Measurements from ENCODE around the gene RNF121. TPM values are rescaled to one million over a fixed set of nuclear protein-coding genes. Genes with fewer than 3 reads are reported as not detected.

The RNF121 gene
- total and polyA plus RNA-seq, 2 of the 4 experiments (the other 2 are of a cell fraction), result 43.4 to 88.7 TPM

DNA sequence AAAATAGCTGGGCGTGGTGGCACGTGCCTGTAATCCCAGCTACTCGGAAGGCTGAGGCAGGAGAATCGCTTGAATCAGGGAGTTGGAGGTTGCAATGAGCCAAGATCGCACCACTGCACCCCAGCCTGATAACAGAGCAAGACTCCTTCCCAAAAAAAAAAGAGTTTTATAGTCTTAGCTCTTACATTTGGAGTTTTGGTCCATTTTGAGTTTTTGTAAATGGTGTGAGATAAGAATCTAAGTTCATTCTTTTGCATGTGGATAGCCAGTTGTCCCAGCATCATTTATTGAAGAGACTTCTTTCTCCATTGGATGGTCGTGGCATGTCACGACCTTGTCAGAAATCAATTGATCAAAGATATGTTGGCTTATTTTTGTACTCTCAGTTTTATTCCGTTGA is 34.6 kb downstream of the RNF121 start:
- peaks cover 8 to 20% of the 10 kb centered on the region in 2 experiments for H3K79me1 ChIP-seq (ENCODE audit: low read depth in 1 of 2, low read length in 2 of 2)
- in situ Hi-C loops (cut with MboI; ENCODE audit: low sequenced_read_pairs), result no loop called here
- POLR2A ChIA-PET (ENCODE audit: unreplicated experiment), result no interaction called here

More for the DNA sequence above, 34.6 kb downstream of the RNF121 start:
- no peak overlapping the region for H2BK15ac ChIP-seq (ENCODE audit: low read depth, low read length)
- H3K36me3 ChIP-seq (ENCODE audit: control insufficient read depth, insufficient read depth, low read length), result peaks cover 17% of the 10 kb centered on the region
- H3K4me3 ChIP-seq (ENCODE audit: insufficient read depth, low read depth, low read length), result no peak overlapping the region
- H3K4me1 ChIP-seq (ENCODE audit: control insufficient read depth, insufficient read depth, low read length), result peaks cover 2% of the 10 kb centered on the region; the same call in 1 of the 2 replicates
- DNase-seq (no peak), ATAC-seq (ENCODE audit: low read depth) (no peak)
- H4K91ac ChIP-seq (ENCODE audit: insufficient read depth, low read depth, low read length), result no peak overlapping the region
- H3K27ac ChIP-seq (ENCODE audit: insufficient read depth, low read length), result no peak overlapping the region
- H3K18ac ChIP-seq (ENCODE audit: low read depth, low read length), result no peak overlapping the region
- H3K9me1 ChIP-seq (ENCODE audit: insufficient read depth, low read length), result peaks cover 6% of the 10 kb centered on the region
- intact Hi-C loops (cut with micrococcal nuclease), result no loop called here
- no peak overlapping the region for H2BK120ac ChIP-seq (ENCODE audit: low read depth, low read length)
- H2AK9ac ChIP-seq (replicated peaks; ENCODE audit: low read depth, low read length, poor library complexity), result no peak overlapping the region
- no peak overlapping the region for H3K4me2 ChIP-seq (ENCODE audit: low read depth, low read length)
- H3K9me3 ChIP-seq (ENCODE audit: control insufficient read depth, insufficient read depth, low read length), result no peaks in the 10 kb centered on the region
- H2BK20ac ChIP-seq (ENCODE audit: low read depth, low read length), result no peak overlapping the region
- no peak overlapping the region for H3K4ac ChIP-seq (ENCODE audit: low read depth, low read length)
- H2AFZ ChIP-seq (replicated peaks; ENCODE audit: low read length, poor library complexity), result no peak overlapping the region
- dilution Hi-C loops (cut with HindIII; ENCODE audit: low sequenced_read_pairs, unreplicated experiment), result no loop called here
- H3K27me3 ChIP-seq (ENCODE audit: control insufficient read depth, insufficient read depth, low read length), result no peaks in the 10 kb centered on the region
- BruUV-seq (replicated peaks), result no TSS peak
- no peak overlapping the region for H3K23ac ChIP-seq (ENCODE audit: low read depth, low read length)
- H3K56ac ChIP-seq (ENCODE audit: extremely low read depth, insufficient read depth, low read length), result no peak overlapping the region
- no peak overlapping the region for H2BK5ac ChIP-seq (ENCODE audit: low read depth, low read length, poor library complexity, severe bottlenecking)
- CTCF ChIA-PET, result interaction anchor here (1.3 to 1.4 kb wide), 2 partner anchors 14 to 20 kb away, joined by 4 to 5 read pairs; no protein-coding TSS in a partner anchor
- no peak for TF ChIP-seq MXI1 (IDR thresholded peaks at IDR 0.05; ENCODE audit: borderline replicate concordance, low read depth, low read length)
- H3K14ac ChIP-seq (replicated peaks; ENCODE audit: low read depth, low read length), result no peak overlapping the region
- no peak overlapping the region for H4K5ac ChIP-seq (ENCODE audit: low read depth, low read length)
- H3K9ac ChIP-seq (ENCODE audit: low read depth, low read length), result no peak overlapping the region
- H4K8ac ChIP-seq (ENCODE audit: low read depth in 2 of 2, low read length in 2 of 2), result no peak overlapping the region
- no peak overlapping the region for H2AK5ac ChIP-seq (ENCODE audit: low read depth, low read length)
- peaks cover 14% of the 10 kb centered on the region; the same call in 1 of the 2 replicates for H4K20me1 ChIP-seq (ENCODE audit: insufficient read depth, low read length)
- WGBS, 2 experiments (ENCODE audit: extremely low coverage in 2 of 2, insufficient read length in 1 of 2), result no CpG with 5 or more reads among the region's 8 CpGs
